Adrenal gland (tissue), 12 donors: ENCODE data around the gene ARL15. TPM values are rescaled to one million over a fixed set of nuclear protein-coding genes. Genes with fewer than 3 reads are reported as not detected.
"Not testable (repeated sequence)": the region's sequence is repeated elsewhere in the genome, so short reads cannot be mapped to it uniquely, and the experiment has no call there.

Experiments
- DNase-seq, 7 donors: peaks; one replicate each; pipeline ENCODE4 v3.0.0-alpha.2; 2019 to 2020
- H3K27ac ChIP-seq, 5 donors: fragments of 200-600 bp; sonication (generic) in 4 of 5; 1 replicate in 3 of 5; 2 replicates in 2 of 5; pipeline versions ENCODE4 v1.5.1 to v1.8.0; 2016 to 2020; ENCODE audit warnings: mild to moderate bottlenecking in 1 of 5
- H3K27me3 ChIP-seq: fragments of 200-600 bp; 2 replicates; pipeline ENCODE4 v1.8.0; 2021
- H3K36me3 ChIP-seq, 2 donors: fragments of 200-600 bp; replicated peaks in 1 of 2; 1 replicate in 1 of 2; 2 replicates in 1 of 2; pipeline versions ENCODE4 v1.5.1 to v1.8.0; 2018 to 2022
- H3K4me1 ChIP-seq, 2 donors: fragments of 200-600 bp; replicated peaks in 1 of 2; 1 replicate in 1 of 2; 2 replicates in 1 of 2; pipeline versions ENCODE4 v1.5.1 to v1.8.0; 2018 to 2021
- H3K4me3 ChIP-seq, 4 donors: fragments of 200-600 bp; sonication (generic) in 3 of 4; one replicate each; pipeline ENCODE4 v1.5.1; 2016 to 2018
- H3K9me3 ChIP-seq, 3 donors: fragments of 200-600 bp; sonication (generic) in 1 of 3; replicated peaks in 1 of 3; 1 replicate in 2 of 3; 2 replicates in 1 of 3; pipeline versions ENCODE4 v1.5.1 to v1.8.0; 2016 to 2021
- POLR2A ChIP-seq, 2 donors: fragments of 450-650 bp; IDR thresholded peaks; one replicate each; pipeline ENCODE4 v1.6.1; 2017; ENCODE audit warnings: antibody characterized with exemption in 2 of 2, mild to moderate bottlenecking in 2 of 2, moderate library complexity in 1 of 2
- WGBS, 4 donors: extraction: QIAGEN DNeasy Blood & Tissue Kit in 2 of 4; methylation state at CpG; one replicate each; pipeline versions ENCODE4 v1.1.5 to v1.1.7; 2013 to 2017; 5-methylcytosine and 5-hydroxymethylcytosine counted together
- intact Hi-C, 2 donors: fragments of 100-400 bp; cut with DNase I; formaldehyde crosslinking; loops; one replicate each; pipeline versions ENCODE4 v1.14.1 to v1.15.0; 2022 to 2023
- polyA plus RNA-seq, 3 donors: library from polyadenylated mRNA; stranded (reverse); fragments of 200-250 nt in 2 of 3; fragments of 350-450 nt in 1 of 3; fragmentation: Illumina TruSeq in 1 of 3; extraction: RNeasy Lipid Tissue Mini Kit (QIAGEN cat#74804) in 1 of 3; gene quantifications; one replicate each; pipeline ENCODE4 v1.2.3, GENCODE V29; 2013 to 2014
- total RNA-seq, 9 donors: library from RNA; depleted of rRNA in 4 of 9; stranded (reverse); fragments of >200 nt in 4 of 9; fragments of 120-200 nt in 1 of 9; fragmentation: NEBNext Ultra II Directional in 1 of 9; extraction: Animal tissue kit (Norgen Biotek cat#: 25700) in 1 of 9; gene quantifications; one replicate each; pipeline versions ENCODE4 v1.1.0 to v1.2.4, GENCODE V29; 2013 to 2023
- TF ChIP-seq, protein P1 (sequence below), 6 experiments: fragments of 450-650 bp in 4 of 6; fragments of 200-600 bp in 2 of 6; sonication (generic) in 1 of 6; IDR thresholded peaks; 1 replicate in 5 of 6; 2 replicates in 1 of 6; pipeline versions ENCODE4 v1.5.1 to v1.8.0; 2016 to 2021; ENCODE audit warnings: antibody characterized with exemption in 6 of 6, mild to moderate bottlenecking in 2 of 6, moderate library complexity in 1 of 6
- donor health status: healthy with polysubstance abuse.
- donor health status: Bipolar disorder and iron deficiency.
- donor health status: DM: yes; HTN: yes; CAD: no.
- donor health status: DM: no; HTN: no; CAD: no.
- donor health status: DM: no; HTN: no; CAD: no.
- donor health status: DM: yes; HTN: yes; CAD: no.

Gene ARL15
- total and polyA plus RNA-seq, 12 donors: 12.1 to 85.6 (median 38.9) TPM

DNA sequence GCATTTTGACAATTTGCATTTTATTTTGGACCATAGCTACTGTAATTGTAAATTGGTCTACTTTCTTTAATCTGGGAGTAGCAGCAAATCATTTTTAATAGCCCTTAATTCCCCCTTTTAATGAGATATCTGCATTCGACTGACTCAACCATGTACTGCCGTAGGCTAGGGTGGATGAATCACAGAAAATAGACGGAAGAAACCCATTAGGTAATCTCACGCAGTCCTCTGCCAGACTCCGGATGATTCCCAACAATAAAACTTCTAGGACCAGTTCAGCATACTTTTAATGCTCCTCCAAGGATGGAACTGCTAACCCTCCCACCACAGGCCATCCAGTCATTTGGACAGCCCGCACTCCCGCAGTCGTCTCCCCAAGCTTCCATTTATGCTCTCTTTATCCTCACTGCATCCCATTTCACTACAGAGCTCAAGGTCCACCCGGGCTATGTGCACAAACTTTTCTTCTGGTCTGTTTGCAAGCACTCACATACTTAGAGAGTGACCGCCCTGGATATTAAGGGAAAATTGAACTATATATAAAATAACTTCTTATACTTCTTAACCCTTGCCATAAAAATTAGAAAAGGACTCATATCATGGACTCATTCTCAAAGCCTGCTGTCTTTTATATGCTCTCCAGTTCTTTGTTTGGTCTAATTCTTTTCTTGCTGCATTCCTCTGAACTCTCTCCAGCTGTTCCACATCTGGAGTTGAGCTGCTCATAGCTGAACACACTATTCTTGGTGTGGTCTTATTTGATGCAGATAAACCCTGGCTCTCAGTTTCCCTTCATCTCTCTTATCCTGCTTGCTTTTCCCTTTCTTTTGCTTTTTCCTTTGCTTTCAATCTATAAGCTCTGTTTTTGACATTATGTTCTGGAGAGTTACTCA, 326.6 kb downstream of the ARL15 start:
- Histone ChIP-seq H3K27me3 (no peaks in the 10 kb centered on the region), H3K4me1 (peaks cover 0 to 5% of the 10 kb centered on the region in 2 donors), H3K4me3 (no peak overlapping the region), H3K9me3 (no peaks in the 10 kb centered on the region), H3K36me3 (no peaks in the 10 kb centered on the region), H3K27ac (no peak overlapping the region)
- intact Hi-C loops: no loop called here
- no peak for DNase-seq
- TF ChIP-seq POLR2A (IDR thresholded peaks at IDR 0.05): no peak
- TF ChIP-seq, protein P1, sequence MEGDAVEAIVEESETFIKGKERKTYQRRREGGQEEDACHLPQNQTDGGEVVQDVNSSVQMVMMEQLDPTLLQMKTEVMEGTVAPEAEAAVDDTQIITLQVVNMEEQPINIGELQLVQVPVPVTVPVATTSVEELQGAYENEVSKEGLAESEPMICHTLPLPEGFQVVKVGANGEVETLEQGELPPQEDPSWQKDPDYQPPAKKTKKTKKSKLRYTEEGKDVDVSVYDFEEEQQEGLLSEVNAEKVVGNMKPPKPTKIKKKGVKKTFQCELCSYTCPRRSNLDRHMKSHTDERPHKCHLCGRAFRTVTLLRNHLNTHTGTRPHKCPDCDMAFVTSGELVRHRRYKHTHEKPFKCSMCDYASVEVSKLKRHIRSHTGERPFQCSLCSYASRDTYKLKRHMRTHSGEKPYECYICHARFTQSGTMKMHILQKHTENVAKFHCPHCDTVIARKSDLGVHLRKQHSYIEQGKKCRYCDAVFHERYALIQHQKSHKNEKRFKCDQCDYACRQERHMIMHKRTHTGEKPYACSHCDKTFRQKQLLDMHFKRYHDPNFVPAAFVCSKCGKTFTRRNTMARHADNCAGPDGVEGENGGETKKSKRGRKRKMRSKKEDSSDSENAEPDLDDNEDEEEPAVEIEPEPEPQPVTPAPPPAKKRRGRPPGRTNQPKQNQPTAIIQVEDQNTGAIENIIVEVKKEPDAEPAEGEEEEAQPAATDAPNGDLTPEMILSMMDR (IDR thresholded peaks at IDR 0.05): no peak
- WGBS, 4 donors: 85 to 87% (median 85%) methylated on average over 10 of the region's 10 CpGs

DNA sequence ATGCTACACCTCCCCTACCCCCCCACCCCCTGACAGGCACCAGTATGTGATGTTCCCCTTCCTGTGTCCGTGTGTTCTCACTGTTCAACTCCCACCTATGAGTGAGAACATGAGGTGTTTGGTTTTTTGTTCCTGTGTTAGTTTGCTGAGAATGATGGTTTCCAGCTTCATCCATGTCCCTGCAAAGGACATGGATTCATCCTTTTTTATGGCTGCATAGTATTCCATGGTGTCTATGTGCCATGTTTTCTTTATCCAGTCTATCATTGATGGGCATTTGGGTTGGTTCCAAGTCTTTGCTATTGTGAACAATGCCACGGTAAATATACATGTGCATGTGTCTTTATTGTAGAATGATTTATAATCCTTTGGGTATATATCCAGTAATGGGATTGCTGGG, 328.1 kb downstream of the ARL15 start:
- intact Hi-C loops, H3K27me3 ChIP-seq: not testable (repeated sequence)

GRCh38 chr5:53980061-53980460, 330.3 kb downstream of the ARL15 start:
- Histone ChIP-seq H3K36me3 (no peaks in the 10 kb centered on the region), H3K27ac (no peak overlapping the region), H3K27me3 (no peaks in the 10 kb centered on the region), H3K9me3 (no peaks in the 10 kb centered on the region), H3K4me1 (no peaks in the 10 kb centered on the region), H3K4me3 (no peak overlapping the region)
- intact Hi-C loops: no loop called here
- TF ChIP-seq, protein P1 (IDR thresholded peaks at IDR 0.05): no peak
- TF ChIP-seq POLR2A (IDR thresholded peaks at IDR 0.05): no peak
- no peak for DNase-seq

More for the DNA sequence above, 328.1 kb downstream of the ARL15 start:
- 90 to 100% (median 95%) methylated on average over 2 of the region's 2 CpGs for WGBS, 4 donors
- not testable (repeated sequence) for H3K4me3 ChIP-seq, H3K27ac ChIP-seq, H3K36me3 ChIP-seq, H3K9me3 ChIP-seq, H3K4me1 ChIP-seq, DNase-seq

DNA sequence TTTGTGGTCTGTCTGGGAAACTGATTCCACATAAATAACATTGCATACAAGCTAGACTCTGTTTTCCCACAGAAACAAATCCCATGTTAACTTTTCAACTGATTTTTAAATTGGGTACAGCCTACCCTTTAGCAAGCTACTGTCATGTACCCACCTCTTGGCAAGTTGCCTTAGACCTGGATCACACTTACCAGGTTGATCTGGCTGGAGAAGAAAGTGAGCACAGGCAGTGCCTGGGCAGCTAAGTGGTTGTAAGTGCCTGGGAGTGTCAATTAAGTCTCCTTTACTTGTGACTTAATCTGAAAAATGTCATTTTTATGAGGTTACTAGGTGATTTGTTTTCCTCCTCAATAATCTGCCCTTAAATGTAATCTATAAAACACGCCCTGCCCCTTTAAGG, 336.4 kb downstream of the ARL15 start:
- Histone ChIP-seq H3K36me3 (no peaks in the 10 kb centered on the region), H3K27me3 (no peaks in the 10 kb centered on the region), H3K9me3 (no peaks in the 10 kb centered on the region), H3K27ac (no peak overlapping the region), H3K4me1 (no peaks in the 10 kb centered on the region), H3K4me3 (no peak overlapping the region)
- intact Hi-C loops: no loop called here
- 90 to 98% (median 95%) methylated on average over 1 of the region's 1 CpG for WGBS, 4 donors
- TF ChIP-seq, protein P1 (IDR thresholded peaks at IDR 0.05): no peak
- no peak for TF ChIP-seq POLR2A (IDR thresholded peaks at IDR 0.05)
- DNase-seq: no peak

- no peaks in the 10 kb centered on the region for H3K9me3 ChIP-seq
- no peaks in the 10 kb centered on the region for H3K4me1 ChIP-seq
- no peak overlapping the region for H3K27ac ChIP-seq
- no peaks in the 10 kb centered on the region for H3K36me3 ChIP-seq
- no peak overlapping the region for H3K4me3 ChIP-seq
- TF ChIP-seq, protein P1 (IDR thresholded peaks at IDR 0.05): no peak
- no peak for TF ChIP-seq POLR2A (IDR thresholded peaks at IDR 0.05)
- no peaks in the 10 kb centered on the region for H3K27me3 ChIP-seq
- intact Hi-C loops: no loop called here
- no peak for DNase-seq
- WGBS, 4 donors: 93 to 97% (median 95%) methylated on average over 4 of the region's 4 CpGs
Measured at GRCh38 chr5:53972314-53972713, 338.1 kb downstream of the ARL15 start.
